ENCODE data around the gene ALOX15. TPM values are rescaled to one million over a fixed set of nuclear protein-coding genes. Genes with fewer than 3 reads are reported as not detected.
"Not testable (repeated sequence)": the region's sequence is repeated elsewhere in the genome, so short reads cannot be mapped to it uniquely, and the experiment has no call there.

ALOX15 gene
- total RNA-seq, 1 donor from 2014 or later: 4.9 TPM

DNA sequence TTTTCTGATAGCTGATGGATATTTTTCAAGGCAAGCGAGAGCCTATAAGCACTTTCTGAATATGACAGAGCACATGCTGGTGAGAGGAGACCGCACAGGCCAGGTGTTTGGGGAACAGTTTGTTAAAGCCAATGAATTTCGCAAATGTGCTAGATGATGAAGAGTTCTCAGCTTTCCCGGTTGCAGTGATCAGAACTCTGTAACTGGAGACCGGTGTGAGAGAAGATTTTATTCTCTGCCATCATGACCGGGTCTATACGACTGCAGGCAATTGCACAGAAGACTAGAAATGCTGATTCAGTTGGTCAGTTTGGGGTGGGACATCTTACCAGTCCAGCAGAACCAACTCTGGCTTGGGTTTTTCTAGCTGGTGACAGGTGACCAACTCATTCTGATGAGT, 31.7 kb downstream of the ALOX15 start:
- H3K27ac Mint-ChIP-seq: peak overlapping the region; percentile 80
- DNase-seq (ENCODE audit: extremely low spot score, unreplicated experiment): no peak
- H3K4me3 Mint-ChIP-seq: no peak overlapping the region
- peaks cover 8% of the 10 kb centered on the region for H3K36me3 Mint-ChIP-seq
- no peaks in the 10 kb centered on the region for H3K9me3 Mint-ChIP-seq
- TF ChIP-seq, protein P1, sequence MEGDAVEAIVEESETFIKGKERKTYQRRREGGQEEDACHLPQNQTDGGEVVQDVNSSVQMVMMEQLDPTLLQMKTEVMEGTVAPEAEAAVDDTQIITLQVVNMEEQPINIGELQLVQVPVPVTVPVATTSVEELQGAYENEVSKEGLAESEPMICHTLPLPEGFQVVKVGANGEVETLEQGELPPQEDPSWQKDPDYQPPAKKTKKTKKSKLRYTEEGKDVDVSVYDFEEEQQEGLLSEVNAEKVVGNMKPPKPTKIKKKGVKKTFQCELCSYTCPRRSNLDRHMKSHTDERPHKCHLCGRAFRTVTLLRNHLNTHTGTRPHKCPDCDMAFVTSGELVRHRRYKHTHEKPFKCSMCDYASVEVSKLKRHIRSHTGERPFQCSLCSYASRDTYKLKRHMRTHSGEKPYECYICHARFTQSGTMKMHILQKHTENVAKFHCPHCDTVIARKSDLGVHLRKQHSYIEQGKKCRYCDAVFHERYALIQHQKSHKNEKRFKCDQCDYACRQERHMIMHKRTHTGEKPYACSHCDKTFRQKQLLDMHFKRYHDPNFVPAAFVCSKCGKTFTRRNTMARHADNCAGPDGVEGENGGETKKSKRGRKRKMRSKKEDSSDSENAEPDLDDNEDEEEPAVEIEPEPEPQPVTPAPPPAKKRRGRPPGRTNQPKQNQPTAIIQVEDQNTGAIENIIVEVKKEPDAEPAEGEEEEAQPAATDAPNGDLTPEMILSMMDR (conservative IDR thresholded peaks at IDR 0.05): no peak
- H3K4me1 Mint-ChIP-seq (ENCODE audit: unreplicated experiment): peaks cover 49% of the 10 kb centered on the region
- no peaks in the 10 kb centered on the region for H3K27me3 Mint-ChIP-seq

DNA sequence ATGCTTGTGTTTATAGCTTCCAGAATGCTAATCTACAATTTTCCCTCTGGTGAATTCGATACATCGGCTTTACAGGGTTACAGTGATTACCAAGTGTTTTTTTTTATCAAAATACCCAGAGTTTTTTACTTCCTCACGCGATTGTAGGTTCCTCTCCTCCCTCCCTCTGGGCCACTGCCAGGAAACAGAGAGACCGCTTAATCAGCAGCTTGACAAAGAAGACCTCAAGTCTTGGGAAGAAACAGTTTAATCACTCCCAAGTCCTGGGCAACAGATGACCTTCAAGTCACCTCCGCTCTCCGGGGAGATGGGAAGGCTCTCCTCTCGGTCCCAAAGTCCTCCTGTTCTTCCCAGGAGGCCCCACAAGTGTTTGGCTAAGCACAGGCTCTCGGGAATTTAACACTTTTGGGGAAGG, 33.7 kb downstream of the ALOX15 start:
- H3K9me3 Mint-ChIP-seq: no peaks in the 10 kb centered on the region
- H3K36me3 Mint-ChIP-seq: peaks cover 17% of the 10 kb centered on the region
- no peak for DNase-seq (ENCODE audit: extremely low spot score, unreplicated experiment)
- H3K4me3 Mint-ChIP-seq: peak overlapping the region; percentile 75
- TF ChIP-seq, protein P1 (conservative IDR thresholded peaks at IDR 0.05): no peak
- peak overlapping the region; percentile 70 for H3K27ac Mint-ChIP-seq
- H3K27me3 Mint-ChIP-seq: no peaks in the 10 kb centered on the region
- H3K4me1 Mint-ChIP-seq (ENCODE audit: unreplicated experiment): peaks cover 59% of the 10 kb centered on the region

DNA sequence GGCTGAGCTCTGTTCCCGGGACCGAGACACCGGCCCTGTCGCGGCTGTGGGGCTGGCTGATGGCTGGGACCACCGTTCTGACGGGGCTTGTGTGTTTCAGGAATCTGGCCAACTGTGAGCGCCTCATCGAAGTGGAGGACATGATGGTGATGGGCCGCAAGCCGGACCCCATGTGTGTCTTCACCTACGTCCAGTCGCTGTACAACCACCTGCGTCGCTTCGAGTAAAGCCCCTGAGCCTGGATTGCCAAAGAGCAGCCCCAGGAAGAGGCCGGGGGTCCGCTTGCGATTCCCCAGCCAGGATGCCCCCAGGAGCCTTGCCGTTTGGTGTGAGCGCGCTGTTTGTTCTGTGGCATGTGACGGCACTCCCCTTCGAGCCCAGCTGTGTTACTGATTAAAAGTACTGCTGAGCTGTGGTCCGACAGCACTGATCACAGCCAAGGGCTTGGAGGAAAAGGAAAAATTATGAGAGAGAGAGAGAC, 34.2 kb downstream of the ALOX15 start:
- peaks cover 59% of the 10 kb centered on the region for H3K4me1 Mint-ChIP-seq (ENCODE audit: unreplicated experiment)
- H3K9me3 Mint-ChIP-seq: no peaks in the 10 kb centered on the region
- no peak for DNase-seq (ENCODE audit: extremely low spot score, unreplicated experiment)

DNA sequence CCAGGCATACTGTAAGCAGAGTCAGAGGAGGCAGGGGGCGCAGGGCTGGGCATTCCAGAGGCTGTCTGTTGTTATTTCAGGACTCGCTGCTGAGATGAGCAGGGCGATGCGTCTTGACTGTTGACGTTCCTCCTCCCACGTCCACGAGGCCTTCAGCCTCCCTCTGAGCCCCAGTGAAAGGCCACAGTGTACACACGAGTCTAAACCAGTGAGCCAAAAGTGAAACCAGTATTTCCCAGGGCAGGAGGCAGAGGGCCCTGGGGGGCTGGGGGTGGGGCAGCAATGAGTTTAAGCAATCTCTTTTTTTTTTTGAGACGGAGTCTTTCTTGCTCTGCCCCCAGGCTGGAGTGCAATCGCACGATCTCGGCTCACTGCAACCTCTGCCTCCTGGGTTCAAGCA, 35.7 kb downstream of the ALOX15 start:
- DNase-seq (ENCODE audit: extremely low spot score, unreplicated experiment): no peak
- Mint-ChIP-seq H3K4me1 (ENCODE audit: unreplicated experiment) (peaks cover 61% of the 10 kb centered on the region), H3K36me3 (peaks cover 17% of the 10 kb centered on the region), H3K27me3 (no peaks in the 10 kb centered on the region), H3K4me3 (peak overlapping the region; percentile 40), H3K9me3 (no peaks in the 10 kb centered on the region), H3K27ac (peak overlapping the region; percentile 36)
- TF ChIP-seq, protein P1 (conservative IDR thresholded peaks at IDR 0.05): no peak

More for the DNA sequence above, 34.2 kb downstream of the ALOX15 start:
- Mint-ChIP-seq H3K36me3 (peaks cover 17% of the 10 kb centered on the region), H3K27me3 (no peaks in the 10 kb centered on the region), H3K4me3 (peak overlapping the region; percentile 75), H3K27ac (peak overlapping the region; percentile 70)
- TF ChIP-seq, protein P1 (conservative IDR thresholded peaks at IDR 0.05): no peak

DNA sequence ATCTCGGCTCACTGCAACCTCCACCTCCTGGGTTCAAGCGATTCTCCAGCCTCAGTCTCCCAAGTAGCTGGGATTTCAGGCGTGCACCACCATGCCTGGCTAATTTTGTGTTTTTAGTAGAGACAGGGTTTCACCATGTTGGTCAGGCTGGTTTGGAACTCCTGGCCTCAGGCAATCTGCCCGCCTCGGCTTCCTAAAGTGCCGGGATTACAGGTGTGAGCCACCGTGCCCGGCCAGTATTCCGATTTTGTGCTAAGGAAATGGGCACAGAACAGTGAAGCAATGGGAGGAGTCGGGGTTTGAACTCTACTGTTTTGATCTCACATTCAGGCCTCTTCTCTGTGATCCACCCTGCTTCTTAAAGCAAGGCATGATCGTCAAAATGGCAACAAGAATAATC, 36.7 kb downstream of the ALOX15 start:
- H3K4me3 Mint-ChIP-seq; DNase-seq (ENCODE audit: extremely low spot score, unreplicated experiment); H3K9me3 Mint-ChIP-seq; H3K27me3 Mint-ChIP-seq: not testable (repeated sequence)
- peaks cover 17% of the 10 kb centered on the region for H3K36me3 Mint-ChIP-seq
- peak overlapping the region; percentile 76 for H3K27ac Mint-ChIP-seq
- H3K4me1 Mint-ChIP-seq (ENCODE audit: unreplicated experiment): peaks cover 62% of the 10 kb centered on the region

DNA sequence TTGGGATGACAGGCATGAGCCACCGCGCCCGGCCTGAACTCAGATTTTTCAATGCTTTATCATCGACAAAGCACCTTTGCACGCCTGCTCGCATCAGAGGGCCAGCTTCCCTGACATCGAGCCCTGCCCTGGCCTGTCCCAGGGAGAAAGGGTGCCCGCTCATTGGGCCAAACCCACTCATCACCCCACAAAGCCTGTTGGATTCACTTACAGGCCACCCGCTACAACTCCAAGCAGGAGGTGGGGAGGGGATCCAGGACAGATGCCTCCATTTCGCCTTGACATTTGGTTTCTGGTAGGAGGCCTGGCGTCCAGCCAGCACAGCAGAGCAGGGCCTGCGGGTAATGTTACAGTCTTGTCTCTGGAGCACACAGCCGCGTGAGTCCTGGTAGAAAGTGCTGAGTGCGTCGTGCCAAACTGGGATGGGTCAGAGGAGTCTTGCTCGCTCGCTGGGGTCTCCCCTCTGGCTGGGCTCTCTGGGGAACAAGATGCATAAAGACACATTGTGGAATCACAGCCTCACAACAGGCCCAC, 37.3 kb downstream of the ALOX15 start:
- H3K27me3 Mint-ChIP-seq: no peaks in the 10 kb centered on the region
- H3K27ac Mint-ChIP-seq: peak overlapping the region; percentile 76
- no peaks in the 10 kb centered on the region for H3K9me3 Mint-ChIP-seq
- H3K4me1 Mint-ChIP-seq (ENCODE audit: unreplicated experiment): peaks cover 62% of the 10 kb centered on the region
- peaks cover 17% of the 10 kb centered on the region for H3K36me3 Mint-ChIP-seq
- peak overlapping the region; percentile 72 for H3K4me3 Mint-ChIP-seq
- TF ChIP-seq, protein P1 (conservative IDR thresholded peaks at IDR 0.05): no peak
- no peak for DNase-seq (ENCODE audit: extremely low spot score, unreplicated experiment)

All from type B pancreatic cell (in vitro differentiated cells).